SK-N-SH (cell line): Measurements from ENCODE around the gene SSR3. TPM values are rescaled to one million over a fixed set of nuclear protein-coding genes. Genes with fewer than 3 reads are reported as not detected.

Experiments used
- CTCF ChIA-PET: fragments of 300-600, 350-600 bp; formaldehyde crosslinking; extraction: SDS; loops from one replicate; lab custom pipeline; 2021; lab: Yijun Ruan, JAX
- POLR2A ChIA-PET: fragments of 350-600 bp; sonication (Branson Sonifier 250); formaldehyde crosslinking; extraction: SDS; loops from one replicate; lab custom pipeline; 2020; ENCODE audit warnings: antibody characterized with exemption, inconsistent platforms; lab: Yijun Ruan, JAX
- DNase-seq: peaks from one replicate; pipeline ENCODE4 v3.0.0; 2012
- H2AFZ ChIP-seq: fragments of 200-600 bp; sonication (generic); 2 replicates; pipeline ENCODE4 v1.8.1; 2016; ENCODE audit warnings: antibody characterized with exemption, mild to moderate bottlenecking, low read depth
- H3F3A ChIP-seq: fragments of 200-600 bp; sonication (generic); replicated peaks from 2 replicates; pipeline ENCODE3; 2016; ENCODE audit warnings: antibody characterized with exemption, mild to moderate bottlenecking; ENCODE audit not compliant: insufficient read depth
- H3K27ac ChIP-seq, 2 experiments: fragments of 200-500 bp in 1 of 2; fragments of 200-600 bp in 1 of 2; sonication (Bioruptor generic) in 1 of 2; sonication (generic), shearing (Covaris generic) in 1 of 2; 2 replicates each; pipeline versions ENCODE4 v1.5.1 to v1.6.1; 2014 to 2016; ENCODE audit warnings: low read depth in 2 of 2, inconsistent platforms in 1 of 2, low read length in 1 of 2, mild to moderate bottlenecking in 1 of 2, mixed read lengths in 1 of 2
- H3K27me3 ChIP-seq: fragments of 200-600 bp; sonication (generic), shearing (Covaris generic); 2 replicates; pipeline ENCODE4 v1.6.1; 2016; ENCODE audit warnings: mixed run types; ENCODE audit not compliant: insufficient read depth
- H3K36me3 ChIP-seq, 2 experiments: fragments of 200-500 bp in 1 of 2; fragments of 200-600 bp in 1 of 2; sonication (Bioruptor generic) in 1 of 2; sonication (generic) in 1 of 2; replicated peaks in 1 of 2; 2 replicates each; pipeline versions ENCODE3 to v1.5.1; 2014 to 2016; ENCODE audit warnings: low read length in 1 of 2, mild to moderate bottlenecking in 1 of 2; ENCODE audit not compliant: insufficient read depth in 2 of 2, control insufficient read depth in 1 of 2
- H3K4me1 ChIP-seq, 2 experiments: fragments of 200-500 bp in 1 of 2; fragments of 200-600 bp in 1 of 2; sonication (Bioruptor generic) in 1 of 2; sonication (generic), shearing (Covaris generic) in 1 of 2; 2 replicates each; pipeline versions ENCODE4 v1.5.1 to v1.6.1; 2014 to 2016; ENCODE audit warnings: low read depth in 1 of 2, low read length in 1 of 2, mixed run types in 1 of 2; ENCODE audit not compliant: insufficient read depth in 2 of 2, control insufficient read depth in 1 of 2
- H3K4me2 ChIP-seq: fragments of 200-600 bp; sonication (generic), shearing (Covaris generic); 2 replicates; pipeline ENCODE4 v1.6.1; 2017; ENCODE audit warnings: mixed run types
- H3K4me3 ChIP-seq, 2 experiments: fragments of 200-500 bp in 1 of 2; fragments of 200-600 bp in 1 of 2; sonication (Bioruptor generic) in 1 of 2; sonication (generic), shearing (Covaris generic) in 1 of 2; 2 replicates each; pipeline versions ENCODE4 v1.5.1 to v1.8.1; 2014 to 2016; ENCODE audit warnings: low read depth in 2 of 2, inconsistent platforms in 1 of 2, low read length in 1 of 2, mild to moderate bottlenecking in 1 of 2, mixed read lengths in 1 of 2, moderate library complexity in 1 of 2
- H3K79me2 ChIP-seq: fragments of 200-600 bp; sonication (generic); 2 replicates; pipeline ENCODE4 v1.8.1; 2017; ENCODE audit warnings: mild to moderate bottlenecking; ENCODE audit not compliant: insufficient read depth
- H3K9ac ChIP-seq: fragments of 200-600 bp; sonication (generic); 2 replicates; pipeline ENCODE4 v1.6.1; 2017; ENCODE audit warnings: mixed run types
- H3K9me2 ChIP-seq: fragments of 200-600 bp; sonication (generic); 2 replicates; pipeline ENCODE4 v1.6.1; 2017; ENCODE audit warnings: mixed run types
- H3K9me3 ChIP-seq: fragments of 200-600 bp; sonication (generic); 2 replicates; pipeline ENCODE4 v1.6.1; 2017; ENCODE audit warnings: mixed run types, mild to moderate bottlenecking, moderate library complexity
- H4K20me1 ChIP-seq: fragments of 200-600 bp; sonication (generic); 2 replicates; pipeline ENCODE4 v1.6.1; 2017; ENCODE audit warnings: mild to moderate bottlenecking, mixed run types; ENCODE audit not compliant: insufficient read depth
- CHD2 ChIP-seq: fragments of 150-350 bp; IDR thresholded peaks from 2 replicates; pipeline ENCODE4 v1.6.1; 2018; ENCODE audit warnings: low read length; ENCODE audit not compliant: partially characterized antibody
- ELF1 ChIP-seq: IDR thresholded peaks from 2 replicates; pipeline ENCODE4 v1.4.0; 2012
- FOSL2 ChIP-seq: IDR thresholded peaks from 2 replicates; pipeline ENCODE4 v1.4.0; 2012; ENCODE audit warnings: low read depth, mild to moderate bottlenecking, moderate library complexity, borderline replicate concordance
- FOXJ3 ChIP-seq: sonication (generic); formaldehyde crosslinking; IDR thresholded peaks from 2 replicates; pipeline ENCODE4 v1.5.1; 2020; ENCODE audit warnings: mild to moderate bottlenecking, missing genetic modification reagents
- PBX3 ChIP-seq: IDR thresholded peaks from 2 replicates; pipeline ENCODE4; 2012
- REST ChIP-seq: IDR thresholded peaks from 2 replicates; pipeline ENCODE4 v1.6.1; 2012; ENCODE audit warnings: mild to moderate bottlenecking, low read depth, low read length, moderate library complexity
- SIN3A ChIP-seq: IDR thresholded peaks from 2 replicates; pipeline ENCODE4 v1.6.1; 2012; ENCODE audit warnings: low read depth, mild to moderate bottlenecking, low read length, moderate library complexity, borderline replicate concordance
- SMC3 ChIP-seq: IDR thresholded peaks from 2 replicates; pipeline ENCODE4 v1.6.1; 2012; ENCODE audit warnings: low read depth, low read length, improper control_type of control experiment
- TCF12 ChIP-seq: IDR thresholded peaks from 2 replicates; pipeline ENCODE4 v1.4.0; 2012
- TEAD4 ChIP-seq: IDR thresholded peaks from 2 replicates; pipeline ENCODE4 v1.4.0; 2012; ENCODE audit warnings: mild to moderate bottlenecking, borderline replicate concordance; ENCODE audit not compliant: insufficient read depth
- WGBS: methylation state at CpG from one replicate; pipeline ENCODE4 v1.1.6; 2017; ENCODE audit warnings: low lambda C conversion rate; 5-methylcytosine and 5-hydroxymethylcytosine counted together
- polyA plus RNA-seq, 3 experiments: library from polyadenylated mRNA; depleted of rRNA; stranded (reverse); fragments of >200 nt; gene quantifications; 2 replicates each; pipeline ENCODE4 v1.2.3, GENCODE V29; 2012
- TF ChIP-seq, protein P1 (sequence below): fragments of 150-350 bp; IDR thresholded peaks from 2 replicates; pipeline ENCODE4 v1.6.1; 2016; ENCODE audit warnings: mild to moderate bottlenecking, low read depth, low read length
- TF ChIP-seq, protein P2 (sequence below): IDR thresholded peaks from 2 replicates; pipeline ENCODE4 v1.4.0; 2012; ENCODE audit warnings: low read depth, borderline replicate concordance
- TF ChIP-seq, protein P3 (sequence below): IDR thresholded peaks from 2 replicates; pipeline ENCODE4 v1.4.0; 2012; ENCODE audit warnings: low read depth

Gene SSR3
- polyA plus RNA-seq, 1 of the 3 experiments (the other 2 are of a cell fraction) = 61.7 TPM

- CTCF ChIA-PET = no interaction called here
- TF ChIP-seq PBX3 (no peak), TCF12 (no peak)
- no peak overlapping the region for H3K27ac ChIP-seq
- H3K79me2 ChIP-seq = no peaks in the 10 kb centered on the region
- H3K9me2 ChIP-seq = no peaks in the 10 kb centered on the region
- H4K20me1 ChIP-seq = no peaks in the 10 kb centered on the region
- no peaks in the 10 kb centered on the region for H3K9me3 ChIP-seq
- no peak overlapping the region for H3K4me2 ChIP-seq
- H3K27me3 ChIP-seq = no peaks in the 10 kb centered on the region
- H3F3A ChIP-seq = no peaks in the 10 kb centered on the region
- POLR2A ChIA-PET = no interaction called here
- no peaks in the 10 kb centered on the region for H3K36me3 ChIP-seq
- no peak overlapping the region for H3K9ac ChIP-seq
- no peak for DNase-seq
- no peak overlapping the region for H2AFZ ChIP-seq
- no peaks in the 10 kb centered on the region for H3K4me1 ChIP-seq
- 69% methylated on average over 4 of the region's 4 CpGs for WGBS
- H3K4me3 ChIP-seq = no peak overlapping the region
These were observed 27.7 kb upstream of the SSR3 start for GRCh38 chr3:156582532-156583183.

DNA sequence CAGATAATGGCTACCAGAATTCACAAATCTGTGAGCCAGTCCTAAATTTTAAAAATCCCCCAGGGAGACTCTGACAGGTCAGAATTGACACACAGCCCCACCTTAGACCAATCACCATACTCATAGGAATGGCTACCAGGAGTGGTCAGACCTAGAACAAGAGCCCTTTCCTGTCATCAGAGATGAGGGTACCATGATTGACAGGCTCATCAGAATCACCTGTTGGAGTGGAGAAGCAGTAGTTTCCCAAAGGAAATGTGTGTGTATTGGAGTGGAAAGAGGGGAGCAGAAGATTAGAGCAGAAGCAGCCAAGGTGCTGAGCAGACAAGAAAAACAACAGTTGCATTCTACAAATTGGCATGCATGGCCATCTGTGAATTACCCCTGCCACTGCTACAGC is 27.0 kb upstream of the SSR3 start:
- CTCF ChIA-PET = no interaction called here
- TF ChIP-seq FOSL2 (no peak), REST (no peak), TEAD4 (no peak), SMC3 (no peak), CHD2 (no peak), FOXJ3 (no peak), SIN3A (no peak), ELF1 (no peak), TCF12 (no peak)
- TF ChIP-seq, protein P1, sequence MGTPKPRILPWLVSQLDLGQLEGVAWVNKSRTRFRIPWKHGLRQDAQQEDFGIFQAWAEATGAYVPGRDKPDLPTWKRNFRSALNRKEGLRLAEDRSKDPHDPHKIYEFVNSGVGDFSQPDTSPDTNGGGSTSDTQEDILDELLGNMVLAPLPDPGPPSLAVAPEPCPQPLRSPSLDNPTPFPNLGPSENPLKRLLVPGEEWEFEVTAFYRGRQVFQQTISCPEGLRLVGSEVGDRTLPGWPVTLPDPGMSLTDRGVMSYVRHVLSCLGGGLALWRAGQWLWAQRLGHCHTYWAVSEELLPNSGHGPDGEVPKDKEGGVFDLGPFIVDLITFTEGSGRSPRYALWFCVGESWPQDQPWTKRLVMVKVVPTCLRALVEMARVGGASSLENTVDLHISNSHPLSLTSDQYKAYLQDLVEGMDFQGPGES = no peak
- TF ChIP-seq, protein P2, sequence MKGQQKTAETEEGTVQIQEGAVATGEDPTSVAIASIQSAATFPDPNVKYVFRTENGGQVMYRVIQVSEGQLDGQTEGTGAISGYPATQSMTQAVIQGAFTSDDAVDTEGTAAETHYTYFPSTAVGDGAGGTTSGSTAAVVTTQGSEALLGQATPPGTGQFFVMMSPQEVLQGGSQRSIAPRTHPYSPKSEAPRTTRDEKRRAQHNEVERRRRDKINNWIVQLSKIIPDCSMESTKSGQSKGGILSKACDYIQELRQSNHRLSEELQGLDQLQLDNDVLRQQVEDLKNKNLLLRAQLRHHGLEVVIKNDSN = no peak
- TF ChIP-seq, protein P3, sequence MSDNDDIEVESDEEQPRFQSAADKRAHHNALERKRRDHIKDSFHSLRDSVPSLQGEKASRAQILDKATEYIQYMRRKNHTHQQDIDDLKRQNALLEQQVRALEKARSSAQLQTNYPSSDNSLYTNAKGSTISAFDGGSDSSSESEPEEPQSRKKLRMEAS = no peak
- no peaks in the 10 kb centered on the region for H3K27me3 ChIP-seq

More for the DNA sequence above, 27.0 kb upstream of the SSR3 start:
- Histone ChIP-seq H3K4me1 (no peaks in the 10 kb centered on the region), H3K9ac (no peak overlapping the region), H4K20me1 (no peaks in the 10 kb centered on the region), H3K4me3 (no peak overlapping the region), H2AFZ (no peak overlapping the region), H3K9me2 (no peaks in the 10 kb centered on the region), H3K9me3 (no peaks in the 10 kb centered on the region), H3K36me3 (no peaks in the 10 kb centered on the region), H3K27ac (no peak overlapping the region), H3F3A (no peaks in the 10 kb centered on the region), H3K4me2 (no peak overlapping the region), H3K79me2 (no peaks in the 10 kb centered on the region)
- POLR2A ChIA-PET = no interaction called here
- DNase-seq = no peak
